SK-N-SH (cell line): ENCODE results near the gene SMIM21. TPM values are rescaled to one million over a fixed set of nuclear protein-coding genes. Genes with fewer than 3 reads are reported as not detected.

Experiments used
- CTCF ChIA-PET: fragments of 300-600, 350-600 bp; formaldehyde crosslinking; extraction: SDS; loops from one replicate; lab custom pipeline; 2021; lab: Yijun Ruan, JAX
- POLR2A ChIA-PET: fragments of 350-600 bp; sonication (Branson Sonifier 250); formaldehyde crosslinking; extraction: SDS; loops from one replicate; lab custom pipeline; 2020; ENCODE audit warnings: antibody characterized with exemption, inconsistent platforms; lab: Yijun Ruan, JAX
- DNase-seq: peaks from one replicate; pipeline ENCODE4 v3.0.0; 2012
- H2AFZ ChIP-seq: fragments of 200-600 bp; sonication (generic); 2 replicates; pipeline ENCODE4 v1.8.1; 2016; ENCODE audit warnings: antibody characterized with exemption, mild to moderate bottlenecking, low read depth
- H3F3A ChIP-seq: fragments of 200-600 bp; sonication (generic); replicated peaks from 2 replicates; pipeline ENCODE3; 2016; ENCODE audit warnings: antibody characterized with exemption, mild to moderate bottlenecking; ENCODE audit not compliant: insufficient read depth
- H3K27ac ChIP-seq, 2 experiments: fragments of 200-500 bp in 1 of 2; fragments of 200-600 bp in 1 of 2; sonication (Bioruptor generic) in 1 of 2; sonication (generic), shearing (Covaris generic) in 1 of 2; 2 replicates each; pipeline versions ENCODE4 v1.5.1 to v1.6.1; 2014 to 2016; ENCODE audit warnings: low read depth in 2 of 2, inconsistent platforms in 1 of 2, low read length in 1 of 2, mild to moderate bottlenecking in 1 of 2, mixed read lengths in 1 of 2
- H3K27me3 ChIP-seq: fragments of 200-600 bp; sonication (generic), shearing (Covaris generic); 2 replicates; pipeline ENCODE4 v1.6.1; 2016; ENCODE audit warnings: mixed run types; ENCODE audit not compliant: insufficient read depth
- H3K36me3 ChIP-seq, 2 experiments: fragments of 200-500 bp in 1 of 2; fragments of 200-600 bp in 1 of 2; sonication (Bioruptor generic) in 1 of 2; sonication (generic) in 1 of 2; replicated peaks in 1 of 2; 2 replicates each; pipeline versions ENCODE3 to v1.5.1; 2014 to 2016; ENCODE audit warnings: low read length in 1 of 2, mild to moderate bottlenecking in 1 of 2; ENCODE audit not compliant: insufficient read depth in 2 of 2, control insufficient read depth in 1 of 2
- H3K4me1 ChIP-seq, 2 experiments: fragments of 200-500 bp in 1 of 2; fragments of 200-600 bp in 1 of 2; sonication (Bioruptor generic) in 1 of 2; sonication (generic), shearing (Covaris generic) in 1 of 2; 2 replicates each; pipeline versions ENCODE4 v1.5.1 to v1.6.1; 2014 to 2016; ENCODE audit warnings: low read depth in 1 of 2, low read length in 1 of 2, mixed run types in 1 of 2; ENCODE audit not compliant: insufficient read depth in 2 of 2, control insufficient read depth in 1 of 2
- H3K4me2 ChIP-seq: fragments of 200-600 bp; sonication (generic), shearing (Covaris generic); 2 replicates; pipeline ENCODE4 v1.6.1; 2017; ENCODE audit warnings: mixed run types
- H3K4me3 ChIP-seq, 2 experiments: fragments of 200-500 bp in 1 of 2; fragments of 200-600 bp in 1 of 2; sonication (Bioruptor generic) in 1 of 2; sonication (generic), shearing (Covaris generic) in 1 of 2; 2 replicates each; pipeline versions ENCODE4 v1.5.1 to v1.8.1; 2014 to 2016; ENCODE audit warnings: low read depth in 2 of 2, inconsistent platforms in 1 of 2, low read length in 1 of 2, mild to moderate bottlenecking in 1 of 2, mixed read lengths in 1 of 2, moderate library complexity in 1 of 2
- H3K79me2 ChIP-seq: fragments of 200-600 bp; sonication (generic); 2 replicates; pipeline ENCODE4 v1.8.1; 2017; ENCODE audit warnings: mild to moderate bottlenecking; ENCODE audit not compliant: insufficient read depth
- H3K9ac ChIP-seq: fragments of 200-600 bp; sonication (generic); 2 replicates; pipeline ENCODE4 v1.6.1; 2017; ENCODE audit warnings: mixed run types
- H3K9me2 ChIP-seq: fragments of 200-600 bp; sonication (generic); 2 replicates; pipeline ENCODE4 v1.6.1; 2017; ENCODE audit warnings: mixed run types
- H3K9me3 ChIP-seq: fragments of 200-600 bp; sonication (generic); 2 replicates; pipeline ENCODE4 v1.6.1; 2017; ENCODE audit warnings: mixed run types, mild to moderate bottlenecking, moderate library complexity
- H4K20me1 ChIP-seq: fragments of 200-600 bp; sonication (generic); 2 replicates; pipeline ENCODE4 v1.6.1; 2017; ENCODE audit warnings: mild to moderate bottlenecking, mixed run types; ENCODE audit not compliant: insufficient read depth
- CHD2 ChIP-seq: fragments of 150-350 bp; IDR thresholded peaks from 2 replicates; pipeline ENCODE4 v1.6.1; 2018; ENCODE audit warnings: low read length; ENCODE audit not compliant: partially characterized antibody
- ELF1 ChIP-seq: IDR thresholded peaks from 2 replicates; pipeline ENCODE4 v1.4.0; 2012
- FOSL2 ChIP-seq: IDR thresholded peaks from 2 replicates; pipeline ENCODE4 v1.4.0; 2012; ENCODE audit warnings: low read depth, mild to moderate bottlenecking, moderate library complexity, borderline replicate concordance
- JUND ChIP-seq: IDR thresholded peaks from 2 replicates; pipeline ENCODE4 v1.4.0; 2012
- RAD21 ChIP-seq: IDR thresholded peaks from 2 replicates; pipeline ENCODE4 v1.6.1; 2012; ENCODE audit warnings: mild to moderate bottlenecking, low read length
- RCOR1 ChIP-seq: fragments of 150-350 bp; IDR thresholded peaks from 2 replicates; pipeline ENCODE4 v1.6.1; 2017; ENCODE audit warnings: antibody characterized with exemption, low read length
- YY1 ChIP-seq: IDR thresholded peaks from 2 replicates; pipeline ENCODE4 v1.4.0; 2012; ENCODE audit warnings: low read depth, mild to moderate bottlenecking
- WGBS: methylation state at CpG from one replicate; pipeline ENCODE4 v1.1.6; 2017; ENCODE audit warnings: low lambda C conversion rate; 5-methylcytosine and 5-hydroxymethylcytosine counted together
- polyA plus RNA-seq, 3 experiments: library from polyadenylated mRNA; depleted of rRNA; stranded (reverse); fragments of >200 nt; gene quantifications; 2 replicates each; pipeline ENCODE4 v1.2.3, GENCODE V29; 2012
- TF ChIP-seq, protein P1 (sequence below): IDR thresholded peaks from 2 replicates; pipeline ENCODE4 v1.6.1; 2012; ENCODE audit warnings: mild to moderate bottlenecking, low read depth, low read length, moderate library complexity
- TF ChIP-seq, protein P2 (sequence below): fragments of 200-600 bp; sonication (generic); IDR thresholded peaks from 2 replicates; pipeline ENCODE4 v1.6.1; 2017; ENCODE audit warnings: antibody characterized with exemption, mild to moderate bottlenecking, moderate library complexity
- TF ChIP-seq, protein P3 (sequence below): IDR thresholded peaks from 2 replicates; pipeline ENCODE4 v1.4.0; 2012; ENCODE audit warnings: low read depth

The SMIM21 gene
- polyA plus RNA-seq, 1 of the 3 experiments (the other 2 are of a cell fraction): not detected

DNA sequence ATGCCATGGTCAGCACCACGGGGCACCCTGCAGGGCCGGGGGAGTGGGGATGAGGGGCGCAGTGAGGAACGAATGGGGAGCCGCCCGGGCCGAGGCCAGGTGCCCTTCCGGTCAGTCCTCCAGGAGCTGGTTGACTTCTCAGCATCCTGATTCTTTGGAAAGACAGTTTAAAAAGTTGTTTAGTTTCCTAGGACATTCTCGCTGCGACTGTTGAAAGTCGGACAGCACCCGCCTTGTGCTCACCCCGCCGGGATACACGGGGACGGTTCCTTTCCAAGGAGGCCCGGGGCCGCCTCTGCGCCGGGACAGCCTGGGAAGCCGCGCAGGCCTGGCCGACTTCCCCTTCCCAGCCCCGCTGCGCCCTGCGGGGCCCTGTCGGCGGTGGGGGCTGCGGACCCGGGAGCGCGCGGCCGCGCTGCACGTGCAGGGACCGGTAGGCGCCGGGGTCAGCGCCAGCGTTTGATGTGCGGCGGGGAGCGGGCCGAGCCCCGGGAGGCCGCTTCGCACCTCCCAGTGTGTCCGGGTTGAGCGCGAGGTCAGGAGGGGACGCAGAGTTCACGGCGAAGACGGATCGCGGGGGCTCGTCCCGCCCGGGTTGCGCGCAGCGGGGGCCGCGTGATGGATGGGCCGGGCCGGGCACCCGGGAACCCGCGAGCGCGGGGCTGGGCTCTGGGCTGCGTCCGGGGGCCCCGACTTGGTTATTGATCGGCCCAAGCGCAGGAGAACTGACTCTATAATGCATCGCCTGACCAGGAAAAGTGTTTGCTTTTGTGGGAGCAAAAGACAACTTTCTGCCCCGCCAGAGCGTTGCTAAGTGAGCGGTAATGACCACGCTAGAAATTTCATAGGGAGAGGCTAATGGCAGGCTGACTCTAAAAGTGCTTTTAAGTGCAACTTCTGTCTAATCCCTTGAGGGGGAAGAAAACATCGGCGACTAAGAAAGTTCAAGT lies 28.0 kb upstream of the SMIM21 start:
- no peak for TF ChIP-seq JUND
- TF ChIP-seq, protein P1, sequence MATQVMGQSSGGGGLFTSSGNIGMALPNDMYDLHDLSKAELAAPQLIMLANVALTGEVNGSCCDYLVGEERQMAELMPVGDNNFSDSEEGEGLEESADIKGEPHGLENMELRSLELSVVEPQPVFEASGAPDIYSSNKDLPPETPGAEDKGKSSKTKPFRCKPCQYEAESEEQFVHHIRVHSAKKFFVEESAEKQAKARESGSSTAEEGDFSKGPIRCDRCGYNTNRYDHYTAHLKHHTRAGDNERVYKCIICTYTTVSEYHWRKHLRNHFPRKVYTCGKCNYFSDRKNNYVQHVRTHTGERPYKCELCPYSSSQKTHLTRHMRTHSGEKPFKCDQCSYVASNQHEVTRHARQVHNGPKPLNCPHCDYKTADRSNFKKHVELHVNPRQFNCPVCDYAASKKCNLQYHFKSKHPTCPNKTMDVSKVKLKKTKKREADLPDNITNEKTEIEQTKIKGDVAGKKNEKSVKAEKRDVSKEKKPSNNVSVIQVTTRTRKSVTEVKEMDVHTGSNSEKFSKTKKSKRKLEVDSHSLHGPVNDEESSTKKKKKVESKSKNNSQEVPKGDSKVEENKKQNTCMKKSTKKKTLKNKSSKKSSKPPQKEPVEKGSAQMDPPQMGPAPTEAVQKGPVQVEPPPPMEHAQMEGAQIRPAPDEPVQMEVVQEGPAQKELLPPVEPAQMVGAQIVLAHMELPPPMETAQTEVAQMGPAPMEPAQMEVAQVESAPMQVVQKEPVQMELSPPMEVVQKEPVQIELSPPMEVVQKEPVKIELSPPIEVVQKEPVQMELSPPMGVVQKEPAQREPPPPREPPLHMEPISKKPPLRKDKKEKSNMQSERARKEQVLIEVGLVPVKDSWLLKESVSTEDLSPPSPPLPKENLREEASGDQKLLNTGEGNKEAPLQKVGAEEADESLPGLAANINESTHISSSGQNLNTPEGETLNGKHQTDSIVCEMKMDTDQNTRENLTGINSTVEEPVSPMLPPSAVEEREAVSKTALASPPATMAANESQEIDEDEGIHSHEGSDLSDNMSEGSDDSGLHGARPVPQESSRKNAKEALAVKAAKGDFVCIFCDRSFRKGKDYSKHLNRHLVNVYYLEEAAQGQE: no peak
- no peak for TF ChIP-seq YY1
- TF ChIP-seq, protein P2, sequence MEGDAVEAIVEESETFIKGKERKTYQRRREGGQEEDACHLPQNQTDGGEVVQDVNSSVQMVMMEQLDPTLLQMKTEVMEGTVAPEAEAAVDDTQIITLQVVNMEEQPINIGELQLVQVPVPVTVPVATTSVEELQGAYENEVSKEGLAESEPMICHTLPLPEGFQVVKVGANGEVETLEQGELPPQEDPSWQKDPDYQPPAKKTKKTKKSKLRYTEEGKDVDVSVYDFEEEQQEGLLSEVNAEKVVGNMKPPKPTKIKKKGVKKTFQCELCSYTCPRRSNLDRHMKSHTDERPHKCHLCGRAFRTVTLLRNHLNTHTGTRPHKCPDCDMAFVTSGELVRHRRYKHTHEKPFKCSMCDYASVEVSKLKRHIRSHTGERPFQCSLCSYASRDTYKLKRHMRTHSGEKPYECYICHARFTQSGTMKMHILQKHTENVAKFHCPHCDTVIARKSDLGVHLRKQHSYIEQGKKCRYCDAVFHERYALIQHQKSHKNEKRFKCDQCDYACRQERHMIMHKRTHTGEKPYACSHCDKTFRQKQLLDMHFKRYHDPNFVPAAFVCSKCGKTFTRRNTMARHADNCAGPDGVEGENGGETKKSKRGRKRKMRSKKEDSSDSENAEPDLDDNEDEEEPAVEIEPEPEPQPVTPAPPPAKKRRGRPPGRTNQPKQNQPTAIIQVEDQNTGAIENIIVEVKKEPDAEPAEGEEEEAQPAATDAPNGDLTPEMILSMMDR: no peak
- TF ChIP-seq, protein P3, sequence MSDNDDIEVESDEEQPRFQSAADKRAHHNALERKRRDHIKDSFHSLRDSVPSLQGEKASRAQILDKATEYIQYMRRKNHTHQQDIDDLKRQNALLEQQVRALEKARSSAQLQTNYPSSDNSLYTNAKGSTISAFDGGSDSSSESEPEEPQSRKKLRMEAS: no peak
- TF ChIP-seq RAD21: no peak
- TF ChIP-seq FOSL2: no peak
- TF ChIP-seq RCOR1: no peak
- TF ChIP-seq CHD2: no peak
- TF ChIP-seq ELF1: no peak
- TF ChIP-seq, all 33 proteins: peak for 0
- Histone ChIP-seq H3K36me3 (no peaks in the 10 kb centered on the region), H3K4me1 (no peaks in the 10 kb centered on the region), H3K27me3 (no peaks in the 10 kb centered on the region), H3K9me2 (no peaks in the 10 kb centered on the region), H3K4me2 (no peak overlapping the region), H3K27ac (no peak overlapping the region), H4K20me1 (no peaks in the 10 kb centered on the region), H3K4me3 (no peak overlapping the region), H3K9ac (no peak overlapping the region), H2AFZ (no peak overlapping the region), H3F3A (no peaks in the 10 kb centered on the region), H3K79me2 (no peaks in the 10 kb centered on the region), H3K9me3 (no peaks in the 10 kb centered on the region)
- WGBS: 65% methylated on average over 57 of the region's 84 CpGs
- POLR2A ChIA-PET: no interaction called here
- CTCF ChIA-PET: no interaction called here
- peak; percentile 40 for DNase-seq
